Activated naive CD4-positive, alpha-beta T cell treated with anti-CD3 and anti-CD28 coated beads for 36 hours (primary cell): ENCODE results near the gene OTUD7B. TPM values are rescaled to one million over a fixed set of nuclear protein-coding genes. Genes with fewer than 3 reads are reported as not detected.

Experiments
- CTCF ChIA-PET: fragments of 350-600 bp; sonication (Branson Sonifier 250); formaldehyde crosslinking; loops from one replicate; lab custom pipeline; 2021; ENCODE audit warnings: antibody characterized with exemption; lab: Charles Lee
- DNase-seq: peaks from one replicate; pipeline ENCODE4 v3.0.0-alpha.2; 2020
- H3K27ac Mint-ChIP-seq: one replicate; pipeline ENCODE4 v1.8.0; 2021; ENCODE audit warnings: mild to moderate bottlenecking, mixed read lengths
- H3K27me3 Mint-ChIP-seq: one replicate; pipeline ENCODE4 v1.8.0; 2021; ENCODE audit warnings: low read depth, mixed read lengths
- H3K36me3 Mint-ChIP-seq: one replicate; pipeline ENCODE4 v1.8.0; 2021; ENCODE audit warnings: low read depth, mixed read lengths
- H3K4me1 Mint-ChIP-seq: one replicate; pipeline ENCODE4 v1.8.0; 2021; ENCODE audit warnings: low read depth, mixed read lengths
- H3K4me3 Mint-ChIP-seq: one replicate; pipeline ENCODE4 v1.8.0; 2021; ENCODE audit warnings: mild to moderate bottlenecking, moderate library complexity, mixed read lengths
- H3K9me3 Mint-ChIP-seq: one replicate; pipeline ENCODE4 v1.8.0; 2021; ENCODE audit warnings: mixed read lengths
- intact Hi-C: fragments of 100-400 bp; cut with micrococcal nuclease; formaldehyde crosslinking; loops from one replicate; pipeline ENCODE4 v1.15.1; 2023
- total RNA-seq, 2 experiments: library from RNA; stranded (reverse); gene quantifications; one replicate each; pipeline ENCODE4 v1.2.3, GENCODE V29; 2021

The OTUD7B gene
- total RNA-seq, 2 experiments from 2014 or later = 10.9 to 11.0 TPM

- intact Hi-C loops = no loop called here
- DNase-seq = no peak
- H3K27me3 Mint-ChIP-seq = no peaks in the 10 kb centered on the region
- no peak overlapping the region for H3K4me3 Mint-ChIP-seq
- no peaks in the 10 kb centered on the region for H3K4me1 Mint-ChIP-seq
- CTCF ChIA-PET = no interaction called here
- no peak overlapping the region for H3K27ac Mint-ChIP-seq
- H3K9me3 Mint-ChIP-seq = no peaks in the 10 kb centered on the region
- H3K36me3 Mint-ChIP-seq = no peaks in the 10 kb centered on the region
Measured at GRCh38 chr1:150021191-150021694, 10.7 kb upstream of the OTUD7B start.

- intact Hi-C loops = no loop called here
- Mint-ChIP-seq H3K4me1 (no peaks in the 10 kb centered on the region), H3K4me3 (no peak overlapping the region), H3K36me3 (no peaks in the 10 kb centered on the region), H3K27ac (no peak overlapping the region), H3K27me3 (no peaks in the 10 kb centered on the region), H3K9me3 (no peaks in the 10 kb centered on the region)
- CTCF ChIA-PET = no interaction called here
- no peak for DNase-seq
Measured at GRCh38 chr1:150020711-150021110, 10.2 kb upstream of the OTUD7B start.

DNA sequence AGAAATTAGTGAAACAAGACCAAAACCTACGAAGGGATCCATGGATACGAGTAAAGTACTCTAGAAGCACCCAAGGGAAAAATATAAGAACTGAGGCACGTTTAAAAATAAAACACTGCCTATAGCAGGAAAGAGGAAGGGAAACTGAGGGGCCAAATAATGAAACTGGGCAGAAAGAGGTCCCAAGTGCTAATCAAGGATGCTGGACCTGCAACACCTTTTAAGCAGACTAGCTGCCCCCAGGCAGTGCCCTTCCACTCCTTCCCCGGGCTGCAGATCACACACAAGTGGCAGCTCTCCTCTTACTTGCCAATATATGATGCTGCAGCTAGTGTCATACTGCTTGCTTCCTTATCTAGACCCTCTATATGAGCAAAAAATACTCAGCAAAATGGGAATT is 7.6 kb upstream of the OTUD7B start:
- no peaks in the 10 kb centered on the region for H3K27me3 Mint-ChIP-seq
- no peak for DNase-seq
- no peaks in the 10 kb centered on the region for H3K36me3 Mint-ChIP-seq
- no peak overlapping the region for H3K27ac Mint-ChIP-seq
- no peaks in the 10 kb centered on the region for H3K9me3 Mint-ChIP-seq
- intact Hi-C loops = no loop called here
- CTCF ChIA-PET = no interaction called here
- H3K4me1 Mint-ChIP-seq = no peaks in the 10 kb centered on the region
- no peak overlapping the region for H3K4me3 Mint-ChIP-seq

DNA sequence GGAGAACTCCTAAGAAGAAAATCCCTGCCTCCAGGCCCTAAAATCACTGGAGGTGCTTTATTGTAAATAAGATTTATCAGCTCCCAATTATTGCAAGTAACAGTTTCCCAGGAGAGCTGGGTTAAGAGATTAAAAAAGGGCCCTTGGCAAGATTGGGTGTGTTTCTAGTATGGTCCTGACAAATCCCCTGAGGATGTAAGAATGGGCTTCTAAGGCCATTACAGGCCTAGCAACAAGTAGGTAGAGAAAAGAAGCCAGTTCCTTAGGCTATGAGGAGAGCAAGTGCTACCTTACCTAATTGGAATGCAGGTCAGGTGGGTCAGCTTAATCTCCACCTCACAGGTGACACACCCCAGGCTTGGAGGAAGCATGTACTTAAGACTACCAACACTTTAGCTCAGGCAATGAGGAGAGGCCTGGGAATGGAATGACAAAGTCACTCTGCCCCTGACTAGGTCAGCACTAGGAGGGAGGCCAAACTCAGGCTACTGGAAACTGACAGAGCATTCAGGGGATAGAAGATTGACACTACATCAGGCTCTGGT is 6.8 kb upstream of the OTUD7B start:
- Mint-ChIP-seq H3K27me3 (no peaks in the 10 kb centered on the region), H3K9me3 (no peaks in the 10 kb centered on the region), H3K36me3 (no peaks in the 10 kb centered on the region), H3K27ac (no peak overlapping the region), H3K4me3 (no peak overlapping the region), H3K4me1 (no peaks in the 10 kb centered on the region)
- intact Hi-C loops = no loop called here
- CTCF ChIA-PET = interaction anchor here (0.9 to 1.3 kb wide), 2 partner anchors 22 to 170 kb away, joined by 3 to 5 read pairs; no protein-coding TSS in a partner anchor
- DNase-seq = no peak

DNA sequence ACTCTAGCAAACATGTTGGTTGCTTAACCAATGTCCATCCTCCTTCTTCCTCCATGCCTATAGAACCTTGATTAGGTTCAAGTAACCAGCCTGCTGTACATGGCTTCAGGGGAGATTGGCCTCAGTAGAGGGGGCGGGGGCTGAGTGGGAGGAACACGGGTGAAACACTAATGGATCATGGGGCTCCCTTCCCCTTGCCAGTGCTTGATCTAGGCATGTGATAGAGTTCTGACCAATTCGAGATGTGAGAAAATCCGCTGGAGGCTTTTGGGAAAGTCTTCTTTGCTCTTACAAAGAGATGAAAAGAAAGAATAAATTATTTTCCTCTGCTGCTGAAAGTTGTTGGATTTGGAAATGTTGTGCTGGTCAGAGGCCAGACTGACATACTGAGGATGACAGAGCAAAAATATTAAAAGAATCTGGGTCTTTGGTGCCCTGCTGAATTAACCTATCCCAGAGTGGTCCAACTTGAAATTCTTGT is 5.2 kb upstream of the OTUD7B start:
- H3K9me3 Mint-ChIP-seq = no peaks in the 10 kb centered on the region
- intact Hi-C loops = no loop called here
- no peaks in the 10 kb centered on the region for H3K36me3 Mint-ChIP-seq
- H3K27ac Mint-ChIP-seq = no peak overlapping the region
- CTCF ChIA-PET = interaction anchor here (1.3 kb wide), 1 partner anchor 20 kb away, joined by 3 read pairs; no protein-coding TSS in a partner anchor
- no peaks in the 10 kb centered on the region for H3K27me3 Mint-ChIP-seq
- DNase-seq = no peak
- H3K4me1 Mint-ChIP-seq = no peaks in the 10 kb centered on the region
- H3K4me3 Mint-ChIP-seq = no peak overlapping the region

GRCh38 chr1:150012611-150013010 is 2.1 kb upstream of the OTUD7B start:
- CTCF ChIA-PET = interaction anchor here (0.9 to 1.2 kb wide), 3 partner anchors 50 to 154 kb away, joined by 4 to 6 read pairs (median 5); no protein-coding TSS in a partner anchor

DNA sequence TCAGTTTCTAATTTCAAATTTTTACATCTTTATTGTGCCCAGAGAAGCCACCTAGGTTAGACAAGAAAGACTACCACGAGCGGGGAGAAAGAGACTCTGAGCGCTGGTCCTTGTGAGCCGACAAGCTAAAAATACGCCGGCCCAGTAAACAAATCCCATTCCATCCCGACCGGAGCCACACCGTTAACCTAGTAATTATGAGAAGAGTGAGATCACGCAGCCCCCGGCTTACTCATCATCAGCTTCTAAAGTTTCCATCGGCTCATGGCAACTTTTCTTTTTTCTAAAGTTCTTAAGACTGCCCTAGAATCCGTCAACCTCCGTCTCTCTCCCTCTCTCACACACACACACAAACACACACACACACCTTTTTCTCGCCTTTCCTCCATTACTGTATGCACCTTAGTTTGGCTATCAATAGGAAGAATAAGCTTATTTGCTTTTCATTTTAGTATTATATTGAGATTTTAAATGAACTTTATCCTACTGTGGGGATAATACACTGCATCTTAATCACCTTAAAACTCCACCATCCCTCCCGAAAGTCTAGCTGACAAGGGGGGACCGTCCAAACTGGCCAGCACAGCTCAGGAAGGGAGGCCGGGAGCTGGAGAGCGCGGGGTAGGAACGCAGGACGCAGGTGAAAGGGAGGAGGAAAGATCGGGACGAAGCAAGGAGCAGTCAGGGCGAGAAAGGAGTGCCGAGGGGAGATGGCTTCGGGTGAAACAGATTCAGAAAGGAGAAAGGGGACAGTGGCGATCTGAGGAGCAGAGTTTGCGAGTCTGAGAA is 728 bp downstream of the OTUD7B start:
- Mint-ChIP-seq H3K27ac (peak overlapping the region; percentile 96), H3K4me3 (peak overlapping the region; percentile 92), H3K4me1 (peaks cover 43% of the 10 kb centered on the region), H3K27me3 (no peaks in the 10 kb centered on the region), H3K36me3 (peaks cover 8% of the 10 kb centered on the region), H3K9me3 (no peaks in the 10 kb centered on the region)
- DNase-seq = peak; percentile 86
- CTCF ChIA-PET = interaction anchor here (0.6 to 2.3 kb wide), 6 partner anchors 13 to 208 kb away, joined by 3 to 11 read pairs (median 4); no protein-coding TSS in a partner anchor
- intact Hi-C loops = loop anchor here (1.0 to 10.0 kb wide), 5 partner anchors 13 to 355 kb away; partner anchors contain the start of genes RPRD2, SF3B4 and VPS45

More at GRCh38 chr1:150012611-150013010, 2.1 kb upstream of the OTUD7B start:
- Mint-ChIP-seq H3K27ac (no peak overlapping the region), H3K4me1 (peaks cover 20% of the 10 kb centered on the region), H3K36me3 (peaks cover 4% of the 10 kb centered on the region), H3K27me3 (no peaks in the 10 kb centered on the region), H3K4me3 (no peak overlapping the region), H3K9me3 (no peaks in the 10 kb centered on the region)
- no peak for DNase-seq
- intact Hi-C loops = no loop called here

GRCh38 chr1:150008699-150009098 is 1.8 kb downstream of the OTUD7B start:
- H3K27me3 Mint-ChIP-seq = no peaks in the 10 kb centered on the region
- H3K27ac Mint-ChIP-seq = no peak overlapping the region
- CTCF ChIA-PET = interaction anchor here (0.7 to 2.3 kb wide), 3 partner anchors 46 to 179 kb away, joined by 3 to 11 read pairs (median 7); no protein-coding TSS in a partner anchor

DNA sequence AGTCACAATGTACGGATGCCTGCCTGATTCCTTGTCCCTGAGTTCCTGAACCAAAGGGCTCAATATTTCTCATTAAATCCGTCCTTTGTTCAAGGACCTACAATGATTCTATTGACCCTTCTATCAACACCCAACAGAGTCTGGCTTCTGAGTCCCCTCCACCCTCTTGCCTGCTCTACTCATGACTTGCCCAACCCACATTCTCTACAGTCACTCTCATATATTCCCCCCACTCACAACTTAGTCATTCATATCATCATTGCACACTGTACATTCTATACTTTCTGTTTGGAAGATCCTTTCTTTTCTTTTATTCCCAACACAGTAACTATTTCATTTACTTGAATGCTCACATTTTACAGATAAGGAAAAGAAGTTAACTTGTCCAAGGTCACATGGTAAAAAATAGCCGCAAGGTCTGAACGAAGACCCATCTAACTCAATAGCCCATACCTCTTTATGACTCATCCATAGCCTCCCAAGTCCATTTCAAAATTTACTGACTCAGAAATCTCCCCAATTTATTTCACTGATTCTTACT is 3.6 kb downstream of the OTUD7B start:
- intact Hi-C loops = loop anchor here (5.0 to 10.0 kb wide), 2 partner anchors 45 to 358 kb away; partner anchors contain the start of gene RPRD2
- no peak overlapping the region for H3K4me3 Mint-ChIP-seq
- H3K4me1 Mint-ChIP-seq = peaks cover 63% of the 10 kb centered on the region
- H3K27me3 Mint-ChIP-seq = no peaks in the 10 kb centered on the region
- CTCF ChIA-PET = interaction anchor here (0.6 kb wide), 1 partner anchor 190 kb away, joined by 5 read pairs; no protein-coding TSS in a partner anchor
- H3K9me3 Mint-ChIP-seq = no peaks in the 10 kb centered on the region
- peak overlapping the region; percentile 9 for H3K27ac Mint-ChIP-seq
- H3K36me3 Mint-ChIP-seq = peaks cover 22% of the 10 kb centered on the region
- peak; percentile 21 for DNase-seq

More at GRCh38 chr1:150008699-150009098, 1.8 kb downstream of the OTUD7B start:
- peaks cover 51% of the 10 kb centered on the region for H3K4me1 Mint-ChIP-seq
- peaks cover 13% of the 10 kb centered on the region for H3K36me3 Mint-ChIP-seq
- intact Hi-C loops = loop anchor here (1.0 to 10.0 kb wide), 5 partner anchors 12 to 356 kb away; partner anchors contain the start of genes RPRD2, SF3B4 and VPS45
- no peaks in the 10 kb centered on the region for H3K9me3 Mint-ChIP-seq
- H3K4me3 Mint-ChIP-seq = peak overlapping the region; percentile 27
- DNase-seq = no peak

GRCh38 chr1:150005606-150006005 is 4.9 kb downstream of the OTUD7B start:
- no peak overlapping the region for H3K4me3 Mint-ChIP-seq
- no peak overlapping the region for H3K27ac Mint-ChIP-seq
- H3K27me3 Mint-ChIP-seq = no peaks in the 10 kb centered on the region
- peaks cover 74% of the 10 kb centered on the region for H3K4me1 Mint-ChIP-seq
- DNase-seq = no peak
- intact Hi-C loops = loop anchor here (5.0 to 10.0 kb wide), 2 partner anchors 43 to 359 kb away; partner anchors contain the start of gene RPRD2
- H3K36me3 Mint-ChIP-seq = peaks cover 29% of the 10 kb centered on the region
- CTCF ChIA-PET = interaction anchor here (0.6 to 1.2 kb wide), 3 partner anchors 44 to 128 kb away, joined by 3 to 4 read pairs (median 4); no protein-coding TSS in a partner anchor
- no peaks in the 10 kb centered on the region for H3K9me3 Mint-ChIP-seq

- CTCF ChIA-PET = interaction anchor here (0.7 kb wide), 1 partner anchor 42 kb away, joined by 3 read pairs; no protein-coding TSS in a partner anchor
- H3K4me3 Mint-ChIP-seq = no peak overlapping the region
- H3K27me3 Mint-ChIP-seq = no peaks in the 10 kb centered on the region
- peaks cover 74% of the 10 kb centered on the region for H3K4me1 Mint-ChIP-seq
- H3K9me3 Mint-ChIP-seq = no peaks in the 10 kb centered on the region
- intact Hi-C loops = loop anchor here (10.0 kb wide), 1 partner anchor 361 kb away; the partner anchor contains the start of gene RPRD2
- DNase-seq = no peak
- peaks cover 33% of the 10 kb centered on the region for H3K36me3 Mint-ChIP-seq
- H3K27ac Mint-ChIP-seq = peak overlapping the region; percentile 48
Measured at GRCh38 chr1:150003801-150004200, 6.7 kb downstream of the OTUD7B start.
